Measurements from ENCODE around the gene MYO10.

- TF ChIP-seq EZH2 (IDR thresholded peaks at IDR 0.05; ENCODE audit: insufficient read depth, low read length) (no peak), CTCF (IDR thresholded peaks at IDR 0.05; ENCODE audit: insufficient read depth, low read depth, low read length) (no peak)
Observed at GRCh38 chr5:16881251-16881650, 54.8 kb downstream of the MYO10 start.
